ENCODE measurements around the gene TESK2.
"Not testable (repeated sequence)": the region's sequence is repeated elsewhere in the genome, so short reads cannot be mapped to it uniquely, and the experiment has no call there.

Gene TESK2

DNA sequence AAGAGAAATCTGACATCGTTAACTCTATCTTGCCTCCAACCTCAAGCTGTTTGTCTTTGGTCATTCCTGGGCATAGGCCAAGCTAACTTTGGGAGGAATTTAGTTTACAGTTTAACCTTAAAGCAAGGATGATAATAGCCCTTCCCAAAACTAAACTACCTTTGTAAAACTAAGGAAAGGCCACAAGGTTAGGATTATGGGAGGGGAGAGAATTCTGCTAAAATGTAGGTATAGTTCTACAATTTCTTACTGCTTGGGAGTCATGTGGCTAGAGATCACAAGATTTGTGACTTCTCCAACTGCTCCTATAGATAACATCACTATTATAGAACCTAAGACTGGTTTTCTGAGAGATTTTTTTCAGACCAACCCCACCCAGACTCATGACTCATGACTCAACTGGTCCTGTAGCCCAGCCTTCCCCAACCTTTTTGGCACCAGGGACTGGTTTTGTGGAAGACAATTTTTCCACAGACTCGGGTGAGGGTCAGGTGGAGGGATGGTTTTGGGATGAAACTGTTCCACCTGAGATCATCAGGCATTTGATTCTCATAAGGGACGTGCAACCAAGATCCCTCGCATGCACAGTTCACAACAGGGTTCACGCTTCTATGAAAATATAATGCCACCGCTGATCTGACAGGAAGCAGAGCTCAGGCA lies 80.0 kb downstream of the TESK2 start:
- DNase-seq: no peak

DNA sequence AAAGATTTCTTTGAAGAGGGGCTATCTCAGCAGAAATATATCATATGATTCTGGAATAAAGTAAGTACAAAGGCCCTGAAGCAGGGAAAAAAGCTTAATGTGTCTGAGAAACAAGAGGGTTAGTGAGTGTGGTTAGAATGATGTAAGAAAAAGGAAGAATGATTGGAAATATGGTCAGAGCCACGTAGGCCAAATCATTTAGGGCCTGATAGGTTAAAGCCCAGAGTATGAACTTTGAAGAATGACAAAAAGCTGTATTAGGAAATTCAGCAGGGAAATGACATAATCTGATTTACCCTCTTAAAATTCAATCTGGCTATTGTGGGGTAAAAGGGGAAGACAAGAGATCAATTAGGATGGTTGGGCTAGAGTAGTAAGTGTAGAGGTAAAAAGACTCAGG lies 81.7 kb downstream of the TESK2 start:
- no peak for DNase-seq

DNA sequence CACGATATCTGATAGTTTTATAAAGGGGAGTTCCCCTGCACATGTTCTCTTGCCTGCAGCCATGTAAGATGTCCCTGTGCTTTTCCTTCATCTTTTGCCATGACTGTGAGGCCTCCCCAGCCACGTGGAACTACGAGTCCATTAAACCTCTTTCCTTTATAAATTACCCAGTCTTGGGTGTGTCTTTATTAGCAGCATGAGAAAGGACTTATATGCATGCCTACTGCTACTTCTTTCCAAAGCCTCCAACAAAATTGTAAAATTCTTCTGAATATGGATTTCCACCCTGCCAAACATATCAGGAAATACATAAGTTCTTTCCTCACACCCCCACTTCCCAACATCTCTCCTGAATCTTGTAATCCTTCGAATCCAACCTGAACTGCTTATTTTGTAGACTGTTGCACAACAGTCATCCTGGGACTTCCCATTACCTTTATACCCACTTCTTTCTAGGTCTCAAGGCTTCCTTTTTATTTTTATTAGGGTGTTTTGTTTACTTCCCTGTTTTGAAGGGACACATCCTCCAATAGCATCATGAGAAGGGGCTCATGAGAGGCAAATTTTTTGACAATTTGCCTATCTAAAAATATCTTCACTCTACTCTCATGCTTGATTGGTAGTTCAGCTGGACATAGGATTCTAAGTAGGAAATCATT lies 83.2 kb downstream of the TESK2 start:
- DNase-seq: no peak

DNA sequence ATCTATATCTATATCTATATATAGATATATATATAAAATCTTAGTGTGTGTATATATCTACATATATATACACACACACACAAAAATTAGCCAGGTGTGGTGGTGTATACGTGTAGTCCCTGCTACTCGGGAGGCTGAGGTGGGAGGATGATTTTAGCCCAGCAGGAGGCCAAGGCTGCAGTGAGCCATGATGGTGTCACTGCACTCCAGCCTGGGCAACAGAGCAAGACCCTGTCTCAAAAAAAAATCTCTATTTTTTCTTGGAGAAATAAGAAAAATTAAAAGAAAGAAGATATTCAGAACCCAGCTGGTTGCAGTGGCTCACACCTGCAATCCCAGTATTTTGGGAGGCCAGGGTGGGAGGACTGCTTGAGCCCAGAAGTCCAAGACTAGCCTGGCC lies 85.3 kb downstream of the TESK2 start:
- DNase-seq: no peak

DNA sequence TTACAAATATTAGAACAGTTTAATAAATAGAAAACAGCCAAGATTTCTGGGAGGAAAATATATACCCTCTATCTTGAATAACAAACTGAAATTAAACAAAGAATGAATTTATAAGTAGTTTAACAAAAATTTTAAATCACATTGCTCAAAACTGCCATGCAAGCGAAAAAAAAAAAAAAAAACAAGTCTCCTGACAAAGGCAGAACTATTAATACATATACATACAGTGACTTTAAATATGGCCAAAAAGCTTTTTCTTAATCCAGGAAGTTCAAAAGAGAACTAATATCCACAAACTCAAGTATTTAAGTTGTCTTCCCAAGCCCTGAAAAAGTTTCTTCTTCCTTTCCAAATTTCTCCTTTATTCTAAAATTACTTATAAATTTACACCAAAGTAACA lies 87.2 kb downstream of the TESK2 start:
- DNase-seq: no peak

DNA sequence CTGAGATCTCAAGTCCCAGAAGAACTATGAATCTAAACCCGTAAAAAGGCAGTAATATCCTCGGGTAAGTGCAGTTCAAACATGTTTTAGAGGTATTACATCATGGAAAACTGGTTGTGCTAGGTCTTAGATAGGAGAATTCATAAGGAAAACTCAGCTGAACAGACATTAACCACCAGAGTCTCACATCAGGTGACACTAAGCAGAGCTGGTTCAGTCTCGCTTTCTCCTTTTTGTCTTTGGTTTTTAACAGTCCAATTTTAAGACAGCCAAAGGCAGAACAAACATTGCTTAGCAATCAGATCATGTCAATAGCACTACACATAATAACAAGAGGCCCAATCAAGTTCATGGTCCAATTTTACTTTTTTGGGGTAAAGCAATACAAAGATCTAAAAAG lies 87.7 kb downstream of the TESK2 start:
- no peak for DNase-seq

DNA sequence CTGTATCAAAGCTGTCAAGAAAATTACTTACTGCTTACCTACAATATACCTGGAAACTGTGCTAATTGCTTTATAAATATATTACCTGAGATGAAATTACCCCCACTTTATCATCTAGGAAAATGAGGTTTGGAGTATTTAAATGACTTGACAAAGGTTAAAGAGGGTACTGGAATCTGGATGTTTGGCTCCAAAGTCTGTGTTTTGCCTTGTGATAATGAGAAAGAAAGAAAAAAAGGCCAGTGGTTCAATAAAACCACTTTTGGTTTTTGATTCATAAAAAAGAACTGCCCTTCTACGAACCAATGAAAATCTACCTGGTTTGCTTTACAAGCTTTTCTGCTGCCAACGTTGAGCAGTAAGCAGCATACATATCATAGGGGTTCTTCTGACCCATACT lies 89.4 kb downstream of the TESK2 start:
- no peak for DNase-seq

DNA sequence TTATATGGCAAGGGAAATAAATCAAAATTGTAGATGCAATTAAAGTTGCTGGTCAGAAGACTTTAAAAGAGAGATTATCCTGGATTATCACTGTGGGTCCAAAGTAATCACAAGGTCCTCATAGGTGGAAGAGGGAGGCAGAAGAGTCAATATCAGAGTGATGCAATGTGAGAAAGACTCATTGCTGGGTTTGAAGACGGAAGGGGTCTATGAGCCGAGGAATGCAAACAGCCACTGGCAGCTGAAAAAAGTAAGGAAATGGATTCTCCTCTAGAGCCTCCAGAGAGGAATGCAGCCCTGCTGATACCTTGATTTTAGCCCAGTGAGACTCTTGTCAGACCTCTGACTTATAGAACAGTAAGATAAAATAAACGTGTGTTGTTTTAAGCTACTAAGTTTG lies 90.9 kb downstream of the TESK2 start:
- no peak for DNase-seq

DNA sequence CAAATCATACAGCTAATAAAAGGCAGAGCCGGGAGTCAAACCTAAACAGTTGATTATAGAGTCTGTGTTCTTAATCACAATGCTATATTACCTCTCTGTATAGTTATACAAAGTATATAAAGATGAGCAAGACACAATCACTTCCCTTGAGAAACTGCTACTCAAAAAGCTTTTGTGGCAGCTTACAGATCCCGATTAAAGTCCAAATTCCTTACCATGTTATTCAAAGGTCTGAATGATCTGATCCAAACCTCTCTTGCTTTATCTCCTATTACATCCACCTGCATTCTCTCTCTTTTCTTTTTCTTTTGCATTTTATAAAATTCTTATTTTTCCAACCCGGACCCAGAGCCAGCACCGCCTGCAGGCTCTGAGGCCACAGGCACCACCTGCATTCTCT lies 93.7 kb downstream of the TESK2 start:
- no peak for DNase-seq

DNA sequence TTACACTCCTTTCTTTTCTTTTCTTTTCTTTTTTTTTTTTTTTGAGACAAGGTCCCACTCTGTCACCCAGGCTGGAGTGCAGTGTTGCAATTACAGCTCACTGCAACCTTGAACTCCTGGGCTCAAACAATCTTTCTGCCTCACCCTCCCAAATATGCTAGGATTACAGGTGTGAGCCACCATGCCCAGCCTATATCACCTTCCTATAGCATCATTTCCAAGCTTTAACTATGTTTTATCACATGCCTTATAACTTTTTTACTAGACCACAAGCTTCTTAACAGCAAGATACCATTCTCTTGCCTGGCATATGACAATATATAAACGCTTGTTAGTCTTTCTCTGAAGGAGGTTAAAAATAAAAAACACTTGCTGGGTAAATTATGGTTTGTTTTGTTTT lies 95.4 kb downstream of the TESK2 start:
- no peak for DNase-seq

DNA sequence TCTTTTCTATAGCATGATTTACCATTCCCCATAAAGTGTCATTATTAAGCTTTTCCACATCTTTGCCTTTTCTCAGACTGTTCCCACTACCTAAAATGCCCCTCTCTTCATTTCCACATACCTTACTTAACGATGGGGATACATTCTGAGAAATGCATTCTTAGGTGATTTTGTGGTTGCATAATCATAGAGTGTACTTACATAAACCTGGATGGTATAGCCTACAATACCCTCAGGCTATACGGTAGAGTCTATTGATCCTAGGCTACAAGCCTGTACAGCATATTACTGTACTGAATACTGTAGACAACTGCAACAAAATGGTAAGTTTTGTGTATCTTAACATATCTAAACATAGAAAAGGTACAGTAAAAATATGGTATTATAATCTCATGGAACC lies 95.9 kb downstream of the TESK2 start:
- no peak for DNase-seq

DNA sequence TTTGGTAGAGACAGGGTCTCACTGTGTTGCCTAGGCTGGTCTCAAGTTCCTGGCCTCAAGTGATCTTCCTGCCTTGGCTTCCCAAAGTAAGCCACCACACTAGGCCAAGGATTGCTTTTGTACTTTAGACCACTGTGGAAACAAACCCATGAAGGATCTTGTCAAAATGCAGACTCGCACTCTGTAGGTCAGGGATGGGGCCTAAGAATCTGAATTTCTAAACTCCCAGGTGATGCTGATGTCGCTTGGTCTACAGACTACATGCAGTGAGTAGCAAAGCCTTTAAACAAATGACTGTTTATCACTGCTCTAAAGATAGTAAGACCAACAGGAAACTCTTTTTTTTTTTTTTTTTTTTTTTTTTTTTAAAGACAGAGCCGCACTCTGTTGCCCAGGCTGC lies 96.6 kb downstream of the TESK2 start:
- no peak for DNase-seq

DNA sequence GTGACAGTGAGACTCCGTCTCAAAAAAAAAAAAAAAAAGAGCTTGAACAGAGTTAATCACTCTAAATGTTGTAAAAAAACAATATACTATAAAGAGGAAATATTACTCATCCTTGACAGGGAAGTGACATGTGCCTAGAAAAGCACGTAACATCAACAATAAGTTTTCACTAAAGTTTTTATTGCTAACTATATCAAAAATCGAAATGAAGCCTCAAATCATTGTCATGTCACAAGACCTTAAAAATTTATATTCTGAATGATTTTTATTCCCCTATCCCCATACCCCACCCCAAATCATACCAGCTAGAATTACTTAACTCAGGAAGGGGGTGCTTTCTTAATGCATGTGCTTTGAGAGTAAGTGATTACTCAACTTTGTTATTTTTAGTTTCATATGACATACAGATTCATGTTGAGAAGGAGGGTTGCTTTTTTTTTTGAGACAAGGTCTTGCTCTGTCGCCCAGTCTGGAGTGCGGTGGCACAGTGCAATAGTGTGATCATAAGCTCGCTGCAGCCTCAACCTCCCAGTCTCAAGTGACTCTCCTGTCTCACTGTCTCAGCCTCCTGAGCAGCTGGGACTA lies 97.2 kb downstream of the TESK2 start:
- no peak for DNase-seq

DNA sequence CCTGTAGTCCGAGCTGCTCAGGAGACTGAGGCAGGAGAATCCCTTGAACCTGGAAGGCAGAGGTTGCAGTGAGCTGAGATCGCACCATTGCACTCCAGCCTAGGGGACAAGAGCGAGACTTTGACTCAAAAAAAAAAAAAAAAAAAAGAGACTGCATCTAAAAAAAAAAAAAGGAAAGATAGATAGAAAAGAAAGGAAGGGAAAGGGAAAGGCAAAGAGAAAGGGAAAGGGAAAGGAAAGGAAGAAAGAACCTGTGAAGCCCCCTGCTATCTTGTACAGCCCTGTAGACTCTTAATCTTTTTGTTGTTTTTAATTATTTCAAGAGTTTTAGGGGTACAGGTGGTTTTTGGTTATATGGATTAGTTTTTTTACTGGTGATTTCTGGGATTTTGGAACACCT lies 104.7 kb downstream of the TESK2 start:
- no peak for DNase-seq

DNA sequence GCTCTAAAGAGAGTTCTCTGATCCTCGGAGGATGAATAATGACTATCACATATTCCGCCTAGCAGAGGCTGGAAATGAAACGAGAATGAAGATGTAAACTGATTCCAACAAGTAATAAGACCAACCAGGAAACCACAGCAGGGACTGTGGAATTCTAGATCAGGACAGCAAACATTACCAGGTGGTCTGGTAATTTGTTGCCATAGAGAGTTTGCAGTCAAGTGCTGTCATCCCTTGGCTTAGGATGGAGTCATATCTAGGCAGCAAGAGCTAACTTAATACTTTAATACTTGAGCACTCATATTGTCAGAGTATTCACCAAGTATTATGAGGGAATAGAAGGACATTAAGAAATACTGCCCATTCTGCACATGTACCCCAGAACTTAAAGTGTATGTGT lies 105.7 kb downstream of the TESK2 start:
- DNase-seq: no peak

DNA sequence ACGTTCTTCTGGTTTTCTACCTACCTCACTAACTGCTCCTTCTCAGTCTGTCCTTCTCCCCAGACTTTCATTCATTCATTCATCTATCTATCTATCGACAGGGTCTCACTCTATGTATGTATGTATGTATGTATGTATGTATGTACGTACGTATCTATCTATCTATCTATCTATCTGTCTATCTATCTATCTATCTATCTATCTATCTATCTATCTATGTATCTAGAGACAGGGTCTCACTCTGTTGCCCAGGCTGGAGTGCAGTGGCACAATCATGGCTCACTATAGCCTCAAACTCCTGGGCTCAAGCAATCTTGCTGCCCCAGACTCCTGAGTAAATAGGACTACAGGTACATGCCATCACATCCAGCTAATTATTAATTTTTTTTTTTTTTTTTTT lies 106.8 kb downstream of the TESK2 start:
- not testable (repeated sequence) for DNase-seq

DNA sequence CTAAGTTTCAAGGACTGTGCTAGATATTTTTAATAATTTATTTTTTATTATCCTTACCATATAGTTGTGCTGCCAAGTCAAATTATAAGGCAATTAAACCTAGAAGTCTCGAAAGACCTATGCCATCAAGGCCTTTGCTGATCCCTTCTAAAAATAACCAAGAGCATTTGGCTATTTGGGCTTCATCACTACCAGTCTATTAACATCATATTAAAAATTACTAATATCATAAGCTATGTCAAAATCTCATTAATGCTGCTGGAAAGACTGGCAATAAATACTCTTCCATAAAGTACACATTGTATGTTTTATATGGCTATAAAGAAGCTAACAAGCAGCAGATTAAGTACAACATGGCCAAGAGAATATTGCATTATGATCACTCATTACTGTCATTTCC lies 107.8 kb downstream of the TESK2 start:
- DNase-seq: no peak

DNA sequence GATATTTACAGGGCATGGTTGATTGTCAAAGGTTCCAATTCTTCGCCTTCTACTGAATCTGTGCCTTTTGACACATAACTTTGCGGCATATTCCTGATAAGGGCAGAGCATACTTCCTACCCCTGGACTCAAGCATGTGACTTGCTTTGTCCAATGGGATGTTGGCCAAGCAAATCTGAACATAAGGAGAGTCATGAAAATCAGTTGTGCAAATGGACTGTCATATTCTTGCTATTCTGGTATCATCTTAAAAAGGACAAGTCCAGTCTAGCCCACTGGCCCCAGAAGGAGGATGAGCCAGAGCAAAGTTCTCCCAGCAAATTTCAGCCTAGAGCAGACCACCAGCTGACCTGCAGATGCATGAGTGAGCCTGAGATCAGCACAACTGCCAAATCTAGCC lies 109.7 kb downstream of the TESK2 start:
- DNase-seq: no peak

DNA sequence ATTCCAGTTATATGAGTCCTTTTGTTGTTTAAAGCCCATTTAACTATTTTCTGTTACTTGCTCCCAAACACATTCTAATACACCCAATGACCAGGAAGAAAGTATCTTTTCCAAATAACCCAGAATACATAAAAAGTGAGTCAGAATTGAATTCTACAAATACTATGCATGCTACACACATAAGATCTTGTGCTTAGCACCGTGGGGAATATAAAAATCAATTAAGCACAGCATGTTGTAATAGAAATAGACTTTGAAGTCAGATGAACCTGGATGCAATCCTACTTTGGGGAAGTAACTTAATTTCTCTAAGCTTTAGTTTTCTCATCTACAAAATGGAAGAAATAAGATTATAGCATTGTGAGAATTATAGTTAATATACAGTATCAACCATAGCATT lies 110.2 kb downstream of the TESK2 start:
- DNase-seq: no peak

DNA sequence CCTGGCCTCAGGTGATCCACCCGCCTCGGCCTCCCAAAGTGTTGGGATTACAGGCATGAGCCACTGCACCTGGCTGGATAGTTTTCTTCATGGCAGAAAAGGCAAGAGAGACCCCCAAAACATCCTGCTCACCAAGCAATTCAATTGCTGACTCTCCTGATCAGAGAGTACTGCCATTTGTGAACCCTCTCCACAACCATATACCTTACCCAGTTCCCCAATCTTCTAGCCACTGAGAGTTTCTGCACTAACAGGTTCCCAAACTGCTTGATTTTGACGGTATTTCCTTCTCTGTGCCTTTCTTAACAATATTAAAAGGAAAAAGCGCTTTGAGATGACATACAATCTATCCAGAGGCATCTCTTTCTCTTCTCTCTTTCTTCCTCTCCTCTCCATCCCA lies 110.8 kb downstream of the TESK2 start:
- no peak for DNase-seq

DNA sequence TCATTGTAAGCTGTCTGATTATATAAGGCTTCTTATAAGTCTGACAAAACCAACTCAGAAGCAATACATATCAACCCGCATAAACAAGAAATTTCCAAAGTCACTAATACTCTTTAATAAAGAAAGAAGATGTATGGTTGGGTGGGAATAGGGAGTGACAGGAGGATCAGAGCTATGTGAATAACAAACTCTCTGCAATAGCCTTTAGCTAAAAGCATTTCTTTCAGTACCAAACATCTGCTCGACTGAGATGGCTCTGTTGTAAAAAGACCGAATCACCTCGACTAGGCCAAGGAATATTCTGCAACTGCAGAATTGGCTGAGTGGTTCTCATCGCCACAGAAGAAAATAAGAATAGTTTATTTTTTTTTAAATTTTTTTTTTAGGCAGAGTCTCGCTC lies 111.4 kb downstream of the TESK2 start:
- DNase-seq: no peak

DNA sequence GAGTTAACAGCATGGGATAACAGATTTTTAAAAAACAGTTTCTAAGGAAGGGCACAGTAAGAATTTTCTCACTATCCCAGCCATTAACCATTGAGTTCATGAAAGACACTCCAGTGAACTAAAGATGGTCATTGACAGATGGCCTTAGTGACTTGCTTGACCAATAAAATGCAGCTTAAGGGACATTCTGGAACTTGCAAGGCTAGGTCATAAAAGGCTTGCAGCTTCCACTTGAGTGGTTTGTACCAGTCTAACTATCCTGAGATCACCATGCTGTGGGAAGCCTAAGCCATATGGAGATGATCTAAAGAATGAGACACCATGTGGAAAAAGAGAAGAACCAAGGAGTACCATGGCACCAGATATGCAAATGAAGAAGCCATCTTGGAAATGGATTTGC lies 112.8 kb downstream of the TESK2 start:
- no peak for DNase-seq

DNA sequence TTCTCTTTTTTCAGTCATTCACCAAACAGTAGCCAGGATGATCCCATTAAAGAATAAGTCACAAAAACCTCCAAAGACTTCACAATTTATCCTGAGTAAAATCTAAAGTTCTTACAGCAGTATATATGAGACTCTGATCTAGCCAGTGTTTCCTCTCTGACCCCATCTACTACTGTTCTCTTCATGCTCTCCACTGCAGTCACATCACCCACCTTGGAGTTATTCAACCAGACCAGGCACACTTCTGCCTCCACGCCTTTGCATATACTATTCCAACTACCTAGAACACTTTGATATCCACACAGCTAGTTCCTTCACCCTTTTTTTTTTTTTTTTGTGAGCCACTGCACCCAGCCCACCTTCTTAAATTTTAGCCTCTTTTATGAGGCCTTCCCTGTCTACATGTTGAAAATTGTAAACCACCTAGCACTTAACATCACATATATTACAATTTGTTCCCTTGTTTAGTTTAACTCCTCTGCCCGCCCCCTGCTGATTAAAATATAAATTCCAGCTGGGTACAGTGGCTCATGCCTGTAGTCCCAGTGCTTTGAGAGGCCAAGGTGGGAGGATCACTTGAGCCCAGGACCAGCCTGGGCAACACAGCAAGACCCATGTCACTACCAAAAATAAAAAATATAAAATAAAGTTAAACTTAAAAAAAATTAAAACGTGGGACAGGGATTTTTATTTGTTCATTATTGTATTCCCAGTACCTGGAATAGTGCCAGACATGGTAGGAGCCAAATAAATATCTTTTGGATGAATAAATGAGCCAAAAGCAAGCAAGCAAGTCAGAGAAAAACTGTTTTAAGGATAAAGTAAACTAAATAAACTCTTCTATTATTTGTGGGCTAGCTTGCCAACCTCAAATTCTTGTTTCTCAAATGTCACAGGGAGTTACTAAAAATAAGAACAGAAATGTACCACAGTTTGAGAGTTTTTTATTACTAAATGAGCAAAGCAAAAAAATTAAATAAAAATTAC lies 115.6 kb downstream of the TESK2 start:
- no peak for DNase-seq

DNA sequence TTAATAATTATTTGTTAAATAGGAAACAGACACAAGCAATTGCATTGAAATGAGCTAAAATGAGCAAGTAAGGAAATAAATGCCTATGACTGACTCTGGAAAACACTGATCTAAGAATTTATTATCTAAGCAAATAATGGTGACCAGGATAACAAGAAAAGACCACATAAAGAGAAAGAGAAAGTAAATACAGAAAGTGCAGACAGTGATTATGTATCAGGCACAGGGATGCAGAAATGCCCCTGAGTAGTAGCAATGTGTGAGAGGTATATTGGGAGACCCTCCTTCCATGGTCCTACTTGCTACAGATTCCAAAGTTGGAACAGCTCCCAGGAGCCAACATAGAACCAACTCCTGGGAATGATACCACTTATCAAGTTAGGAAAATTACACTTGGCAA lies 117.4 kb downstream of the TESK2 start:
- no peak for DNase-seq

All from COR-L47 (cell line).